ENCODE data around the gene ETNK1. TPM values are rescaled to one million over a fixed set of nuclear protein-coding genes. Genes with fewer than 3 reads are reported as not detected.
"Not testable (repeated sequence)": the region's sequence is repeated elsewhere in the genome, so short reads cannot be mapped to it uniquely, and the experiment has no call there.

The ETNK1 gene
- total and polyA plus RNA-seq, 2 donors (not counting 1 experiment from before 2014, with no cell fraction given) = 19.4 to 106 TPM

- intact Hi-C loops (cut with micrococcal nuclease); POLR2A ChIA-PET: not testable (repeated sequence)
- WGBS (ENCODE audit: insufficient coverage) = 66% methylated on average over 6 of the region's 11 CpGs
These were observed 74.7 kb downstream of the ETNK1 start for GRCh38 chr12:22699705-22700104.

GRCh38 chr12:22700106-22700505, 75.1 kb downstream of the ETNK1 start:
- no peak overlapping the region for H3K4me3 ChIP-seq (ENCODE audit: control extremely low read depth in 1 of 5, extremely low read depth in 1 of 5, insufficient read depth in 1 of 5, low read depth in 2 of 5, low read length in 4 of 5)
- TF ChIP-seq EZH2 (IDR thresholded peaks at IDR 0.05; ENCODE audit: borderline replicate concordance, insufficient read depth, low read depth, low read length, poor library complexity, severe bottlenecking) (no peak), CTCF (IDR thresholded peaks at IDR 0.05) (no peak)
- peaks cover 0 to 4% (median 0%) of the 10 kb centered on the region in 3 donors for H3K9me3 ChIP-seq (ENCODE audit: control extremely low read depth in 1 of 3, control insufficient read depth in 2 of 3, insufficient read depth in 1 of 3, low read length in 2 of 3)
- no peak for DNase-seq
- H3K36me3 ChIP-seq (replicated peaks in 1 of 2; ENCODE audit: control extremely low read depth in 1 of 2, control insufficient read depth in 1 of 2, extremely low read depth in 1 of 2, insufficient read depth in 2 of 2, low read length in 1 of 2) = no peaks in the 10 kb centered on the region
- Mint-ChIP-seq H3K4me3 (no peak overlapping the region), H3K9me3 (ENCODE audit: insufficient read depth) (peaks cover 7% of the 10 kb centered on the region), H3K27me3 (no peaks in the 10 kb centered on the region), H3K4me1 (no peaks in the 10 kb centered on the region), H3K27ac (no peak overlapping the region)
- H4K20me1 ChIP-seq (ENCODE audit: control insufficient read depth, insufficient read depth, low read length, poor library complexity, severe bottlenecking) = no peaks in the 10 kb centered on the region
- no peak overlapping the region for H3K4me2 ChIP-seq (replicated peaks; ENCODE audit: low read depth, low read length, poor library complexity, severe bottlenecking)
- H3K4me1 ChIP-seq (ENCODE audit: control insufficient read depth in 2 of 2, insufficient read depth in 2 of 2, low read length in 2 of 2) = no peaks in the 10 kb centered on the region
- 92% methylated on average over 1 of the region's 1 CpG for WGBS (ENCODE audit: insufficient coverage)
- no peak overlapping the region for H3K27ac ChIP-seq (ENCODE audit: low read length in 2 of 2)
- ChIA-PET CTCF (no interaction called here), POLR2A (no interaction called here)
- intact Hi-C loops (cut with micrococcal nuclease) = no loop called here
- H3K27me3 ChIP-seq (replicated peaks in 1 of 4; ENCODE audit: control extremely low read depth in 1 of 4, control insufficient read depth in 3 of 4, insufficient read depth in 4 of 4, low read length in 3 of 4) = no peaks in the 10 kb centered on the region
- ATAC-seq (ENCODE audit: low read depth) = no peak
- no peak overlapping the region for H2AFZ ChIP-seq (ENCODE audit: insufficient read depth, low read depth, low read length, poor library complexity, severe bottlenecking)
- H3K9ac ChIP-seq (ENCODE audit: low read length) = no peak overlapping the region
- H3K79me2 ChIP-seq (ENCODE audit: control insufficient read depth, insufficient read depth, low read length) = no peaks in the 10 kb centered on the region

More at GRCh38 chr12:22699705-22700104, 74.7 kb downstream of the ETNK1 start:
- H3K27ac Mint-ChIP-seq; H3K79me2 ChIP-seq (ENCODE audit: control insufficient read depth, insufficient read depth, low read length); H3K27me3 ChIP-seq (replicated peaks in 1 of 4; ENCODE audit: control extremely low read depth in 1 of 4, control insufficient read depth in 3 of 4, insufficient read depth in 4 of 4, low read length in 3 of 4); ATAC-seq (ENCODE audit: low read depth); H2AFZ ChIP-seq (ENCODE audit: insufficient read depth, low read depth, low read length, poor library complexity, severe bottlenecking); H3K4me3 Mint-ChIP-seq; H3K4me1 Mint-ChIP-seq; H3K36me3 ChIP-seq (replicated peaks in 1 of 2; ENCODE audit: control extremely low read depth in 1 of 2, control insufficient read depth in 1 of 2, extremely low read depth in 1 of 2, insufficient read depth in 2 of 2, low read length in 1 of 2); H3K4me3 ChIP-seq (ENCODE audit: control extremely low read depth in 1 of 5, extremely low read depth in 1 of 5, insufficient read depth in 1 of 5, low read depth in 2 of 5, low read length in 4 of 5); DNase-seq; H3K4me2 ChIP-seq (replicated peaks; ENCODE audit: low read depth, low read length, poor library complexity, severe bottlenecking); H3K9ac ChIP-seq (ENCODE audit: low read length); H4K20me1 ChIP-seq (ENCODE audit: control insufficient read depth, insufficient read depth, low read length, poor library complexity, severe bottlenecking); H3K27ac ChIP-seq (ENCODE audit: low read length in 2 of 2); CTCF ChIA-PET; H3K9me3 ChIP-seq (ENCODE audit: control extremely low read depth in 1 of 3, control insufficient read depth in 2 of 3, insufficient read depth in 1 of 3, low read length in 2 of 3); H3K27me3 Mint-ChIP-seq; H3K9me3 Mint-ChIP-seq (ENCODE audit: insufficient read depth); H3K4me1 ChIP-seq (ENCODE audit: control insufficient read depth in 2 of 2, insufficient read depth in 2 of 2, low read length in 2 of 2): not testable (repeated sequence)

GRCh38 chr12:22701216-22701809, 76.3 kb downstream of the ETNK1 start:
- H3K27ac ChIP-seq (ENCODE audit: low read length in 2 of 2); DNase-seq; H3K4me3 ChIP-seq (ENCODE audit: control extremely low read depth in 1 of 5, extremely low read depth in 1 of 5, insufficient read depth in 1 of 5, low read depth in 2 of 5, low read length in 4 of 5); intact Hi-C loops (cut with micrococcal nuclease); H3K4me3 Mint-ChIP-seq; H3K9me3 Mint-ChIP-seq (ENCODE audit: insufficient read depth); H3K27ac Mint-ChIP-seq; H2AFZ ChIP-seq (ENCODE audit: insufficient read depth, low read depth, low read length, poor library complexity, severe bottlenecking); CTCF ChIA-PET; H3K27me3 ChIP-seq (replicated peaks in 1 of 4; ENCODE audit: control extremely low read depth in 1 of 4, control insufficient read depth in 3 of 4, insufficient read depth in 4 of 4, low read length in 3 of 4); H3K4me1 ChIP-seq (ENCODE audit: control insufficient read depth in 2 of 2, insufficient read depth in 2 of 2, low read length in 2 of 2); H3K79me2 ChIP-seq (ENCODE audit: control insufficient read depth, insufficient read depth, low read length); H3K4me1 Mint-ChIP-seq; H3K4me2 ChIP-seq (replicated peaks; ENCODE audit: low read depth, low read length, poor library complexity, severe bottlenecking); H4K20me1 ChIP-seq (ENCODE audit: control insufficient read depth, insufficient read depth, low read length, poor library complexity, severe bottlenecking); H3K9ac ChIP-seq (ENCODE audit: low read length); H3K9me3 ChIP-seq (ENCODE audit: control extremely low read depth in 1 of 3, control insufficient read depth in 2 of 3, insufficient read depth in 1 of 3, low read length in 2 of 3); ATAC-seq (ENCODE audit: low read depth); POLR2A ChIA-PET; H3K36me3 ChIP-seq (replicated peaks in 1 of 2; ENCODE audit: control extremely low read depth in 1 of 2, control insufficient read depth in 1 of 2, extremely low read depth in 1 of 2, insufficient read depth in 2 of 2, low read length in 1 of 2); H3K27me3 Mint-ChIP-seq: not testable (repeated sequence)
- 89% methylated on average over 2 of the region's 7 CpGs for WGBS (ENCODE audit: insufficient coverage)
